Prostate gland (tissue), 2 donors: Measurements from ENCODE around the gene RASSF10. TPM values are rescaled to one million over a fixed set of nuclear protein-coding genes. Genes with fewer than 3 reads are reported as not detected.

Experiments
- DNase-seq: peaks from one replicate; pipeline ENCODE4 v3.0.0-alpha.2; 2019; ENCODE audit warnings: low spot score
- H3K27ac ChIP-seq, 2 donors: fragments of 200-600 bp; sonication (generic); 2 replicates each; pipeline ENCODE4 v1.5.1; 2017 to 2019
- H3K27me3 ChIP-seq: fragments of 200-600 bp; sonication (generic); replicated peaks from 2 replicates; pipeline ENCODE4 v1.5.1; 2019; ENCODE audit not compliant: insufficient read depth
- H3K36me3 ChIP-seq, 2 donors: fragments of 200-600 bp; sonication (generic); 1 replicate in 1 of 2; 2 replicates in 1 of 2; pipeline versions ENCODE4 v1.5.1 to v1.8.1; 2017 to 2019
- H3K4me1 ChIP-seq: fragments of 200-600 bp; sonication (generic); replicated peaks from 2 replicates; pipeline ENCODE4 v1.5.1; 2019
- H3K4me3 ChIP-seq, 2 donors: fragments of 200-600 bp; sonication (generic); 2 replicates each; pipeline ENCODE4 v1.5.1; 2017 to 2019
- H3K9me3 ChIP-seq: fragments of 200-600 bp; sonication (generic); 2 replicates; pipeline ENCODE4 v1.5.1; 2017
- CTCF ChIP-seq, 4 experiments: fragments of 200-600 bp in 2 of 4; fragments of 450-650 bp in 2 of 4; sonication (generic) in 2 of 4; IDR thresholded peaks; 1 replicate in 3 of 4; 2 replicates in 1 of 4; pipeline ENCODE4 v1.5.1; 2016 to 2019; ENCODE audit warnings: antibody characterized with exemption in 4 of 4, mild to moderate bottlenecking in 2 of 4, moderate library complexity in 2 of 4
- POLR2A ChIP-seq: fragments of 450-650 bp; IDR thresholded peaks from one replicate; pipeline ENCODE4 v1.6.1; 2016; ENCODE audit warnings: antibody characterized with exemption, mild to moderate bottlenecking
- POLR2AphosphoS5 ChIP-seq: sonication (generic); formaldehyde crosslinking; IDR thresholded peaks from one replicate; pipeline ENCODE4 v1.6.1; 2017; ENCODE audit warnings: antibody characterized with exemption
- WGBS: methylation state at CpG from one replicate; pipeline ENCODE4 v1.1.5; 2018; 5-methylcytosine and 5-hydroxymethylcytosine counted together
- intact Hi-C: fragments of 100-400 bp; cut with DNase I; formaldehyde crosslinking; loops from one replicate; pipeline ENCODE4 v1.14.2; 2022
- total RNA-seq, 2 donors: library from RNA; depleted of rRNA; stranded (reverse); fragments of >200 nt; gene quantifications; one replicate each; pipeline ENCODE4 v1.1.0, GENCODE V29; 2016

RASSF10 gene
- total RNA-seq, 2 donors from 2014 or later, result 2.7 to 3.3 TPM

GRCh38 chr11:13019313-13019712 is 10.2 kb downstream of the RASSF10 start:
- Histone ChIP-seq H3K4me1 (no peaks in the 10 kb centered on the region), H3K9me3 (no peaks in the 10 kb centered on the region), H3K27ac (no peak overlapping the region), H3K36me3 (no peaks in the 10 kb centered on the region), H3K4me3 (no peak overlapping the region), H3K27me3 (no peaks in the 10 kb centered on the region)
- intact Hi-C loops, result no loop called here
- TF ChIP-seq CTCF (IDR thresholded peaks at IDR 0.05) (no peak), POLR2AphosphoS5 (no peak)
- 87% methylated on average over 4 of the region's 4 CpGs for WGBS
- no peak for DNase-seq

GRCh38 chr11:13023423-13023822 is 14.3 kb downstream of the RASSF10 start:
- no peaks in the 10 kb centered on the region for H3K27me3 ChIP-seq
- TF ChIP-seq POLR2AphosphoS5 (no peak), POLR2A (no peak), CTCF (IDR thresholded peaks at IDR 0.05) (no peak)
- WGBS, result 56% methylated on average over 5 of the region's 5 CpGs
- H3K27ac ChIP-seq, result no peak overlapping the region
- DNase-seq, result no peak
- H3K9me3 ChIP-seq, result no peaks in the 10 kb centered on the region
- no peaks in the 10 kb centered on the region for H3K36me3 ChIP-seq
- H3K4me3 ChIP-seq, result no peak overlapping the region
- intact Hi-C loops, result no loop called here
- H3K4me1 ChIP-seq, result no peaks in the 10 kb centered on the region

DNA sequence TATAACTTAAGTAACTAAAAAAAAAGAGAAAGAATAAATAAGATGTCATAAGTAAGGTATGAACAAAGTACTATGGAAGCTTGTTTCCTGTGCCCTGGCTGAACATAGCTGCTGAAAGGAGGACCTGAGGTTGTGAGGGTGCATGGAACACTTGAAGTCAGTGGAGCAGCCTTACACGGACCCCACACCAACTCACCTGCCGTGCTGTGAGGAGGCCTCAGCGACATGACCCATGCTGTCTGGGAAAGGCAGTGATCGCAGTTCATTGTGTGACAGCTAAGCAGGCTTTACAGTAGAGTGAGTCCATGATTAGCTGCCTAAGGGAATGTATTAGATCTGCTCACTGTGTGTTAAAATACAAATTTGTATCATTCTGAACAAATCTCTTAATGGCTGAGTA is 17.6 kb downstream of the RASSF10 start:
- Histone ChIP-seq H3K27me3 (no peaks in the 10 kb centered on the region), H3K4me1 (no peaks in the 10 kb centered on the region), H3K9me3 (no peaks in the 10 kb centered on the region), H3K36me3 (no peaks in the 10 kb centered on the region), H3K27ac (no peak overlapping the region), H3K4me3 (no peak overlapping the region)
- 90% methylated on average over 4 of the region's 4 CpGs for WGBS
- DNase-seq, result no peak
- no peak for TF ChIP-seq CTCF (IDR thresholded peaks at IDR 0.05)
- TF ChIP-seq POLR2A, result no peak
- TF ChIP-seq POLR2AphosphoS5, result no peak
- intact Hi-C loops, result no loop called here

GRCh38 chr11:13028322-13028721 is 19.2 kb downstream of the RASSF10 start:
- Histone ChIP-seq H3K27ac (no peak overlapping the region), H3K27me3 (no peaks in the 10 kb centered on the region), H3K36me3 (no peaks in the 10 kb centered on the region), H3K4me1 (no peaks in the 10 kb centered on the region), H3K4me3 (no peak overlapping the region), H3K9me3 (no peaks in the 10 kb centered on the region)
- 77% methylated on average over 3 of the region's 3 CpGs for WGBS
- no peak for DNase-seq
- TF ChIP-seq POLR2AphosphoS5 (no peak), CTCF (IDR thresholded peaks at IDR 0.05) (no peak), POLR2A (no peak)
- intact Hi-C loops, result no loop called here

GRCh38 chr11:13029872-13030271 is 20.8 kb downstream of the RASSF10 start:
- DNase-seq, result no peak
- H3K4me1 ChIP-seq, result no peaks in the 10 kb centered on the region
- no peaks in the 10 kb centered on the region for H3K36me3 ChIP-seq
- no peaks in the 10 kb centered on the region for H3K9me3 ChIP-seq
- WGBS, result 93% methylated on average over 3 of the region's 3 CpGs
- TF ChIP-seq POLR2A (no peak), CTCF (IDR thresholded peaks at IDR 0.05) (no peak), POLR2AphosphoS5 (no peak)
- intact Hi-C loops, result no loop called here
- H3K27ac ChIP-seq, result no peak overlapping the region
- no peaks in the 10 kb centered on the region for H3K27me3 ChIP-seq
- no peak overlapping the region for H3K4me3 ChIP-seq
